HG02840 (cell line): Measurements from ENCODE around the gene SIAH2.
A peak's percentile ranks its signal among the peaks of the same experiment; 100 is the strongest.

Experiments used
- ATAC-seq: cut with Tn5 transposase; IDR thresholded peaks from one replicate; pipeline ENCODE4 v1.9.1; 2021; ENCODE audit warnings: mild to moderate bottlenecking, moderate library complexity, moderate number of reproducible peaks; ENCODE audit not compliant: unreplicated experiment, low FRiP score

Gene SIAH2

DNA sequence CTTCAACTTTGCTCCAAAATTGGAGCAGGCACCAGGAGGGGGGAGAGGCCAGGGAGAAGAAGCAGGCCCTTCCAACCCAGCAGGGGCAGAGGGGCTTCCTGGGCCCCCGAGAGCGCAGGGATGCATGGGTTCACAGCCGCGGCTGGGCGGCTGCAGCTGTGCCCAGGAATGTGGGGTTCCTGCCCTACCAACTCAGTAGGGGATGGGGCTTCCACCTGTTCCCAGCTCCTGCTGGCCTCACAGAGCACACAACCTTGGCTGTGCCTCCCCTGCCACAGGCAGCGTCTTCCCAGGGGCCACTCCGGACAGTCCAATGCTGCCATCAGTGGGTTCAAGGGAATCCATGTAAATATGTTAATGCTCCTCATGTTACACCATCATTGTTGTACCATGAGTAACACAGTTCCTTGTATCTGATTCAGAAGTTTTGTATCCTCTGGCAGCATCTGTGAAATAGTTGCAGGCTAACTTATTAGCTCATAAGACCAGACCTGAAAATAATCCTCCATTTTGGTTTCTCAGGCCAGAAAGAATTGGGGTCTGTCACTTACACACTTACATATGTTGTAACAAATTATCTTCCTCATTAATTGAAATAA lies 12.1 kb upstream of the SIAH2 start:
- no peak for ATAC-seq

DNA sequence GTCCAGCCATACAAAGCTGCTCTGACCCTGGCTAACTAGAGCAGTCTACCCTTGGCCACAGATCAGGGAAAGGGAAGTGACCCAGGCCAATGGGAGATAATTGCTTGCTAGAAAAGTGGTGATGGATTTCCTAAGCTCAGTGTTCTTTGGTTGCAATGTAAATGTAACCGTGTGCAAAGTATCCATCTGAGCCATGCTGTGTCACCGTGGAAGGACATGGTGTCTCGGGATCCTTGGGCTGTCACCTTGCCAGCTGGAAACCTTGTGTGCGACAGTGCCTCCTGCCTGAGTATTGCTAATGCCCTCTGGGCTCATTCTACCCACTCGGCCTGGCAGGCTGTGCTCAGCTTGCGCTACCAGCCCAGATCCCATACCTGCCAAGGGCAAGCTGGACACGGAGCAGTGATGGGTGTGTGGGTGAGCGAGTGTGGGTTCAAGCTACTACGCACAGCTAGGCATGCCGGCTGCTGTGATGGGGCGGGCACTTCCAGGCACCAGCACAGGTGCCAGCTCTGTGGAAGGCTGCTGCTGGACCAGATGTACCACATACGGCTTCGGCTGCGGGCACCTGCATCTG lies 10.7 kb upstream of the SIAH2 start:
- ATAC-seq, result no peak

DNA sequence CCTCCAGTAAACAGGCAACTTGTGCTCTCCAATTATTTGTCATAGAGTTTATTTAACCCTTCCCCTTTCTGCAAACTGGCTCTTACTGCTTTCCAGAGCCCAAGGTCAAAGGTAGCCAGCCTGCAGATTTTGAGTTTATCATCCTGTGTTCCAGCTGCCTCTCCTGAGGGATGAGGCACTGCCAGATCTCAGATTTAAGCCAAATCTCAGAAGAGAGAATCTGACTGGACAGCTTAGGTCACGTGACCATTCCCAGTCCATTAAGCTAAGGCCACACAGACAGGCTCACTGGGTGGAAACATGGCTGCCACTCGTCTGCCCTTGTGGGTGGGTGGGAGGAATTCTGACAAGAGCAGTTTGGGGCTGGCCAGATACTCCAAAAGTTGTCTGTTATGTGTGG lies 8.6 kb upstream of the SIAH2 start:
- ATAC-seq, result no peak

DNA sequence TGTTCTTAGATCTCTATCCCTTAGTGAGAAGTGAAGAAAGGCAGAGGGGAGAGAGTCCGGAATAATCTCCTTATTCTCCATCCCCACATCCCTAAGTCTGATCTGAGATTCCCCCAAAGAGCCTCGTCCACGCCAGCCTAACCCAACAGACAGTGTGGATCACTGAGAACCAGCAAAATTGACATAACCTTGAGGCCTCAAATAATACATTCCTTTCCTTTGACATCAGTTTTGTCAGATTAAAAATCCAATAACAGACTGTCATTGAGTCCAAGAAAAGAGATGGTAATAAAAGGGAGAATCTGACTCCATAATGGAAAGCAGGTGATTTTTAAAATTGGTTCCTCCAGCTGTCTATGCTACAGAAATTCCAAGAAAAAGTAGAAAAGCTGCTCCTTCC lies 7.7 kb upstream of the SIAH2 start:
- no peak for ATAC-seq

DNA sequence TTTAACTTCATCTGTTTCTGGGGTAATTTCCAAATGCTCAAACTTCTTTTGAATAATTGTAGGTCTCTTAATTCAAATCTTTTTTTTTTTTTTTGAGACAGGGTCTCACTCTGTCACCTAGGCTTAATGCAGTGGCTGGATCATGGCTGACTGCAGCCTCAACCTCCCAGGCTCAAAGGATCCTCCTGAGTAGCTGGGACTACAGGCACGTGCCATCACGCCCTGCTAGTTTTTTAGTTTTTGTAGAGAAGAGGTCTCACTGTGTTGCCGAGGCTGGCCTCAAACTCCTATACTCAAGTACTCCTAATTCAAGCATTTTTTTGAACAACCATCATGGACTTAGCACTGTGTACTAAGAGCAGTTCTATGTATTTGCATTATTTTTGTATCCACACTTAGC lies 3.8 kb upstream of the SIAH2 start:
- ATAC-seq, result no peak

DNA sequence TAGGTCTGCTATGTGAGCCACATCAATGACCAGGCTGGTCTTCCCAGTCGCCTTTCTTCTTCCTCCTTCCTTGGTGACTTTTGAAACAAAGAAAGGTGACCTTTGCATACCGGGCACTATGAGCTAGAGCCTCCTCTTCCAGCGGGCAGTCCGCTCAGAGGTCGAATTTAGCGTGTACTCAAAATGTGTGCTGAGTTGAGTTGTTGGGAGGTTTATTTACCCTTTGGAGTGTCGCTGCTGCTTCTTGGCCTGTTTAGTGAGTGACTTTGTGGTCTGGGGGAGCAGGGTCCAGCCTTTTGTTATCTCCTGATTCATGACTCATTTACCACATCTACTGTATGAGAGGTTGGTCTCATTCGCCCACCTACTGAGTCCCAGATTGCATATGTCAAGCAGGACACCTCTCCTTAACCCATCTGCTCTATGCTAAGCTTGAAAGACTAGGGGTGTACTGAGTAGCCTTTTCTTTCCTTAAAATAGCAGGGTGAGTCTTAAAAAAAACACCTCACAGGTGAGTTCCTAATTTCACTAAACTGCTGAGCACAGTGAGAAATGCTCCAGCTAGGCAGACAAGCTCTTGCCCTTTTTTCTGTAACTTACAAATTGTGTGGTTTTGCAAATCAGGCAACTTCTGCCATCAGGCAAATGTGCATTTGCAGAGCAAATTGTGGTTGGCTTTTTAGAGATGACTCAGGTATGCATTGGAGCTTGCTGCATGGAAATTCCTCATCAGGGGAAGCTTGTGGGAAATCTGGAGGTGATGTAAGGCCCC lies 3.2 kb upstream of the SIAH2 start:
- ATAC-seq, result peak; percentile 24

DNA sequence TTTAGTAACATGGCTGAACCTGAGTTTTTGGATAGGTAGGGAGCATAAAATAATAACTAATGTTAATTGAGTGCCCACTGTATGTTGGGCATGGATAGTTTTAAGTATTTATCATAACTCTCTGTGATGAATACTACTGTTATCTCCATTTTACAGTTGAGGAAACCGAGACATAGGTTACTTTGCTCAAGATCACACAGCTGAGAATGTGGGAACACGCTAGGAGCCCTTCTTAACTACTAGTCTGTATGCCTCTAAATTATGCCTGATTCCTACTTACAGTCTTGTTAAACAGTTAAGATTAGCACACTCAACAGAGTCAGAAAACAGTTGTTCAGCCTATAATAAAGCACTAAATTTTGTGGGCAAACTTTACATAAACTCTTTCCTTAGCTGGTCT lies 2.0 kb upstream of the SIAH2 start:
- no peak for ATAC-seq

DNA sequence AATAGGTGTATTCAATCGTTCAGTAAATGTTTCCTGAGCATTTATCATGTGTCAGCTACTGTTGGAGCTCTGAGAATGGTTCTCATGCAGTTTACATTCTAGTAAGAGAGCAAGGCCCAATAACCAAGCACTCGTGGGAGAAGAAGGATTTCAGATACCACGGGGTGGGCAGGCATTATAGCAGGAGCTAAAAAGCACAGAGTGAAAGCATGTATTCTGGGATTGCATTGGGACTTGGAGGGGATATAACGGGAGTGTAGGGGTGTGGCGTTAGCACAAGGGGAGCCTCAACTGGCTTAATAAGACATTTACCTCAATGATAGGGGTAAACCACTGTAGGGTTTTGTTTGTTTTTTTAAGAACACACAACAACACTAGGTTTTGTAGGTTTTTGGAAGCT lies 1.6 kb upstream of the SIAH2 start:
- ATAC-seq, result no peak

DNA sequence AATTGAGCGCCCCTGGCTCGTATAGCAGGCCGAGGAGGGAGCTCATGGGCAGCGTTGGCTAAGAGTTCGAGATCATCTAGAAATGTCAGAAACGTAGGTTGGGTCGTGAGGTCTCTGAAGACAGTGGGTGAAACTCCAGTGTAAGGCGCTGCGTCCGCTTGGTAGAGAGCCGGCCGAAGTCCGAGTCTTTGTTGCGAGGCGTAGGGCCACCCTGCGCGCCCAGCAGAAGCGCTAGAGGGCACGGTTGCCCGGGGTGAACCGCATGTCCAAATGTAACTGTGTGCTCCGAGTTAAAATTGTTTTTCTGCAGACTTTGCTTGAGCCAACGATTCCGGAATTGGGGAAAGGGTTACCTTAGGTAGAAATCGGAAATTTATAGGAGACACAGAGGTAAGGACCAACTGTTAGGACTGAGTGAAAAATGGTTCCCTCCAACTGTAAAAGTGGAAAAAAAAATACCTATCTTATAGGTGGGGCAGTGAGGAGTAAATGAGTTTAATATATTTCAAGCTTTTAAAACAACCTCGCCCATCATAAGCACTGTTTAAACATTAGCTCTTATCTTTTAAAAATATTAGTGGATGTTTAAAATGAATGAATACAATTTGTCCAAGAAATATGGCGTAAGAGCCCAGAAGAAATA lies 993 bp upstream of the SIAH2 start:
- peak; percentile 8 for ATAC-seq

DNA sequence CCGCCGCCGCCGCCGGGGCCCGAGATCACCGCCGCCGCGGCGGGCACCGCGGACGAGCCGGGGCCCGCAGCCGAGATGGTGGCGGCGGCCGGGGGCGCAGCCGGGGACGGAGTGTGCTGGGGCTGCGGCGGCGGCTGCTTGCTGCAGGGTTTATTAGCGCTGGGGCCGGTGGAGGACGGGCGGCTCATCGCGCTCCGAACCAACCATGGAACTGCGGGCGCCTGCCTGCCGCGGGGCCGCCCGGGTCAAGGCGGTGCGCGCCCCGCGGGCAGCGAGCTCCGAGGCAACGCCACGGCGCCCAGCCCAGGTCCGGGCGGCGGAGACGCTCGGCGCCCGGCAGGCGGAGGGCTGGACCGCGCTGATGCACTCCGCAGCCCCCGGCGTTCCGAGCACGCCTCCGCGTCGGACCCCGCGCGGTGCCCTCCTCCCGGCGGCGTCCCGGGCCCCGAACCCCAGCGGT lies 277 bp downstream of the SIAH2 start:
- peak; percentile 4 for ATAC-seq

DNA sequence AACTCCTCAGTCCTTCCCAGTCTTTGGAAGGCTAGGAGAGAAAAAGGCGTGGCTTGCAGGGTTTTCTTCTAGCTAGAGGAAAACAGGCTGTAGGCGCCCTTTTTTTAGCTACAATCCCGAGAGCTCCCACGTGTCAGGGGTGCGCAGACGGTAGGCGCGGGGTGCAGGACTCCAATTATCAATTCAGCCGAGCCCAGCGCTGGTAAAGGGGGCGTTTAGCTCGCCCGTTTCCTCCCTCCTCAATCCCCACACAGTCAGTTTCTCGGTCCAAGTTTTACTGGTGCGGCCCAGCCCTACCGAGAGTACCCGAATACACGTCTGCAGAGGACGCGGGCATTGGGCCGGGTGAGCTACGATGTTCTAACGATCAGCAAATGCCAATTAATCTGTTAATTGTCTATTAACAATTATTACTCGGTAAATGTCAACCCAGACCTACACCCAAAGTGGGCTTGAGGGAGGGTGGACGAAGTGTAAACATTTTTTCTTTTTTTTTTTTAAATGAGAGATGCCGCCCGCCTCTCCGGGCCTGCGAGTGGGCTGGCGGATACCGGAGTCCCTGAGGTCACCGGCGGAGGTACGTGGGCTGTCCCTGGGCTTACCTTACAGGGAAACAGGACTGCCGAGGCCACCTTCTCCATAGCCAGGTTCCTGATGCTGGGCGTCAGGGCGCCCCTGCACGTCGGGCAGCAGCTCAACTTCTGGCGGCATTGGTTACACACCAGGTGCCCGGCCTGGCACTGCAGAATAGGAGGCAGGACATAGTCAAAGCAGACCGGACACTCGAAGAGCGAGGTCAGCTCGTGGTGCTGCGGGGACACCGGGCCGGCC lies 923 bp downstream of the SIAH2 start:
- no peak for ATAC-seq

DNA sequence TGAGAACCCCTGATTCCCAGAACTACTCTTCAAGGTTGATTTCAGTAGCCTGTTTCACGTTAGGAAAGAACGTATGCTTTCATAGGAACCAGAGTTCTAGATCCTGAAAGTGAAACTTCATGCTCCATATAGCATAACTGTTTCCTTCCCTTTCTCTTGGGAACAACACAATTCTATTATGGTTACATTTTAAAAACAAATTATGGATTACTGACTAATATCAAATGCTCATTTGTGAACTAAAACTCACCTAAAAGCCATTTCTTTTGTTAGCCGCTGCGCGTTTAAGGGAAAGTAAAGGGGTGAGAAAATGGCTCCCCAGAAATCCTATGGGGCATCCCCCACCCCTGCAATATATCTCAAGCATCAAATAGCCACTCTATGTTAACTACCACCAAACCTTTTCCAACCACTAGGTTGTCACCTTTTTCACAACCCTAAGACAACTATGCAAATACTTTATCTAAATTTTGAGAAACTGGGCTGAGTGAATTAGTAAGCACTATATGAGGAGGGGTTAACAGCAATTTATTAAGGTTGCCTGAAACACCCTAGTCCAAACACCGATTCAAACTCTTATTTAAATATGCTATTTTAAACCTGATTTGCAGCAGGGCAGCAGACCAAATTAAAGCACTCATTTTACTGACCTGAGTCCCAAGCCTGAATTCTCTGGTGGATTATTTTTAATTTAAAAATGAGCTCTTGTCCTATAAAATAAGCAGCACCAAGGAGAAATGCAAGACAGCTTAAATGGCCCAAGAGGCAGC lies 2.4 kb downstream of the SIAH2 start:
- no peak for ATAC-seq

DNA sequence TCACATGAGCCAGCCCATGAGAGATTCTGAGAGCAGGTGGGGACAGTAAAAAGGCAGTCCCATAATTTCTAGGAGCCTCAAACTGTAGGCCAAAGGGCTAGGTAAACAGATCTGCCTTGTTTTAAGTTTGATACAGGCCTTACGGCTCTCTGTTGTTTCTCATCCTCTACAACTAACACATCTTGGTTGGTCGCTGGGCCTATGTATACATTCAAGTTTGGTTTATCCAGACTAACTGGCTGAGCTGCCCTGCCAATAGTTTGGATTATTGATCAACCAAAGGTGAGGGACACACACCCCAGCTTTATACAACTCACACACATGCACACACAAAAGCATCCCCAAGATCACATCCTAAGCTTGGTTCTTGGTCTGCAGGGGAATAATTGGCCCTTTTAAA lies 3.0 kb downstream of the SIAH2 start:
- no peak for ATAC-seq

DNA sequence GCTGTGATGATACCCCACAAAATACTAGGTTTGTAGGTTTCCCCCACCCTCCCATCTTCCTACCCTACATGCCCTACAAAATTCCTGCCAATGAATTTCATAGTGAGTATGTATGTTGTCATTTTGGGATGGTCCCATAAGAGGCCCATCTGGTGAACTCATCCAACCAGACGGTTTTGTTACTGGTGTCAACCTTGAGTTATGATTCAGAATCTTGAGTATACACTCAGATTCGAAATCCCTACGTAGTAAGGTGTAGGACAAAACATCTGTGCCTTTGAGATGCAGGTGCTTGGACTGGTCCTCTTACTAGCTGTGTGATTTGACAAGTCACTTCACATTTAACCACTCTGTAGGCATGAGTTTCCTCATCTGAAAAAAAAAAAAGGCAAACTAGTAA lies 3.6 kb downstream of the SIAH2 start:
- no peak for ATAC-seq

DNA sequence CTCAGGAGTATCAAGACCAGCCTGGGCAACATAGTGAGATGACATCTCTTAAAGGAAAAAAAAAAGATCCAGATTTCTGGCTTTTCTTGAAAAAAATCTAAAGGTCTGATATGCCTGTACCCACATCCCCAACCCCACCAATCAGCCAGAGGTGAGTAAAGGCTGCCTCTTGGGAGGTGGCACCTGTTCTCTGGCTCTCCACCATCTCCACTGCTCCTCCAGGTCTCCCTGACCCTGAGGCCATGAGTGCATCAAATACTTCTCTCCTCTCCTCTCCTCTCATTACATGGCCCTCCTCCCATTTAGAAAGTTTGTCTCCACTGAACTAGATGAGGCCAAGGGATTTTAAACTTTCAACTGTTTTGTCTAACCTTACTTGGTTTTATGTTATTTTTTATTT lies 5.2 kb downstream of the SIAH2 start:
- no peak for ATAC-seq

DNA sequence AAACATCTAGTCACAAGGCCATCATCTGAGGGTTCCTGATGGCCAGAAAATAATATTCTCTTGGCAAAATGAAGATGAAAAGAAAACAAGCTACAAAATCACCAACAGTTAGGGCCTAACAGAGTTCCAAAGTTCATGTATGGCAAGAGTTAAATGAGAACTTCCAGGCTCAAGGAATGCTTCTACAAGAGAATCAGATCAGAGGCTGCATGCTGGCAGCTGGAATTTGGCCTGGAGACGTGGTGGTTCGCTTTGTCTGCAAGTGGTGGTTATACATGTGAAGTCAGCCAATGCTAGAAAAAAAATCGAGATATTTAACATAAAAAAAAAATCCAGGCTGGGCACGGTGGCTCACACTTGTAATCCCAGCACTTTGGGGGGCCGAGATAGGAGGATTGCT lies 5.6 kb downstream of the SIAH2 start:
- no peak for ATAC-seq

DNA sequence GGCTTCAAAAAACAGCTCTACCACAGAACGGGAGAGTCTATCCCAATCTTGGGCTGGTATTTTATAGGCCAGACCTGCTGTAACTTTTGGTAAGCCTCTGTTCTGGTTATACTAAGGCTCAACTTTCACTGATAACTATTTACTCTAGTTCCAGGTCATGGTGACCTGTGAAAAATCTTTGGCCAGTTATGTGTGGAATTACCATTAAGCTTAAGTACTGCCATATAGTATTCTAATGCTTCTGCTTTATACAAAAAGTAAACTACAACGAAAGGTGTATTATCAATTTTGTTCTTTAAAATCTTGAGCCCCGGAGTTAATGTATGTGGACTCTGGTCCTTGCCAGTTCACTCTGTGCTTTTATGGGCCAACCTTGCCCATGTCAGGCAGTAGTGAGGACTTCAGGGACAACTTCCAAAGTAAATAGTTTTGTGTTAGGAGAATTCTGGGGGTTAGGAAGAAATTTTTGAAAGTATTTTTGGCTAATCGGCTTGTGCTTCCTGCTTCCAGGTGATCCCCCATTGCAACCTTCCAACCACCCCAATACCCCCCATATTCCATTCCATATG lies 6.4 kb downstream of the SIAH2 start:
- ATAC-seq, result no peak

DNA sequence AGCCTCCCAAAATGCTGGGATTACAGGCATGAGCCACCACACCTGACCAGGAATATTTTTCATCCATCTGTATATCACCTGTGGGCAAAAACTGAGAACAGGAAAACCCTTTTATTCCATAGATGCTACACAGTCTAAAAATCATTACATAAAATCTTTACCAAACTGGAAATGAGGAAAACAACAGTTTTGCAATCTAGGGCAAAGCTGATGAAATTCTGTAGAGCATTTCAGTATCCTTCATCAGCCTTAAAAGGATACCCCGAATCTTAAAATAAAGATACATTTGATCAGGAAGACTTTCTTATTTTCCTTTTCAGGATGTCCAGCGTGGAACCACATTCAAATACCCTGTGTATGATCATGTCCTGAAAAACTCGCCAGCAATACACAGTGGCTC lies 7.1 kb downstream of the SIAH2 start:
- no peak for ATAC-seq

DNA sequence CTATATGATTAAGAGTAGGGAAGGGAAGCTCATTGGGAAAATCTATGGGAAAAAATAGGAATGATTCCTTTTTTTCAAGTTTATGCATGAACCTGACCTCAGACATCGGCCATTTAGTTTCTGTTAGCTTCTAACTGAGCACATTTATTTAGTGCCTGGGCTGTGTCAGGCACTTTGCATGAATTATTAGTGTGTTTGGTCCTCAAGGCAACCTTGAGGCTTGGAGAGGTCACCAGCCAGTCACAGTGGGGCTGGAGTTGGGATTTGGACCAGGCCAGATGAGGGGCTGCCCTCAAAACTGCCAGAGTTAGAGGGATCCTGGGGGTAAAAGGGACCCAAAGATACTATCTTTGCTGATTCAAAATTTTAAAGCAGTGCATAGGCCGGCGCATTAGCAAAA lies 8.1 kb downstream of the SIAH2 start:
- ATAC-seq, result no peak
